ENCODE measurements around the gene TSC22D4.

Gene TSC22D4

DNA sequence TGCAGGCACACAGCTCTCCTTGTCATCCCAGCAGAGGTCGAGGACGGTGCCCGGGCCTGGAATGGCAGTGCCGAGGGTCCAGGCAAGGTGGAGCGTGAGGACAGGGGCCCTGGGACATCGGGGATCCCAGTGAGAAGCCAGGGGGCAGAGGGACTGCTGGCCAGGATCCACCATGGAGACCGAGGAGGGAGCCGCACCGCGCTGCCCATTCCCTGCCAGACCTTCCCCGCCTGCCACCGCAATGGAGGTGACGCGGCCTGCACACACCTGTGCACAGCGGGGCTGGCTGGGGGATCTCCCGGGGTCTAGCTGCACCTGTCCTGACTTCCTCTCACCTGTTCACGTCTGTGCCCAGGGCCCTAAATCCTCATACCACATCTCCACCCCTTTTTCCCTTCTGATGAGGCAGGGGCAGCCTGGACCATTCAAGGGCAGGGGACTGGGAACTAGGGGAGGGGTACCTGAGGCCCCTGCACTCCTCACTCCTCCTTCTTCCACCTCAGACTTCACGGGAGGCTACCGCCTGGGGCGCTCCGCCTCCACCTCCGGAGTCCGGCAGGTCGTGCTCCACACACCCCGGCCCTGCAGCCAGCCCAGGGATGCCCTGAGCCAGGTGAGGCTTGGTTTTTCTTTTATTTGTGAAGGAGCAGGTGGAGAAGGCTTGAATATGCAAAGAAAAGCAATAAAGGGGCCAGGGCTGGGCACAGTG, 11.6 kb upstream of the TSC22D4 start:
- H2AFZ ChIP-seq, result no peak overlapping the region
- H3K9me3 ChIP-seq (ENCODE audit: control insufficient read depth, low read length), result no peaks in the 10 kb centered on the region
- H3K27ac ChIP-seq, result no peak overlapping the region
- H3K36me3 ChIP-seq (ENCODE audit: control insufficient read depth, insufficient read depth, low read length), result no peaks in the 10 kb centered on the region
- H3K79me2 ChIP-seq, result no peaks in the 10 kb centered on the region
- no peak overlapping the region for H3K9ac ChIP-seq
- no peaks in the 10 kb centered on the region for H3K27me3 ChIP-seq (ENCODE audit: control insufficient read depth, insufficient read depth, low read length)
- H3K4me3 ChIP-seq (ENCODE audit: low read depth, low read length), result no peak overlapping the region
- no peaks in the 10 kb centered on the region for H3K4me1 ChIP-seq
- TF ChIP-seq, protein P1, sequence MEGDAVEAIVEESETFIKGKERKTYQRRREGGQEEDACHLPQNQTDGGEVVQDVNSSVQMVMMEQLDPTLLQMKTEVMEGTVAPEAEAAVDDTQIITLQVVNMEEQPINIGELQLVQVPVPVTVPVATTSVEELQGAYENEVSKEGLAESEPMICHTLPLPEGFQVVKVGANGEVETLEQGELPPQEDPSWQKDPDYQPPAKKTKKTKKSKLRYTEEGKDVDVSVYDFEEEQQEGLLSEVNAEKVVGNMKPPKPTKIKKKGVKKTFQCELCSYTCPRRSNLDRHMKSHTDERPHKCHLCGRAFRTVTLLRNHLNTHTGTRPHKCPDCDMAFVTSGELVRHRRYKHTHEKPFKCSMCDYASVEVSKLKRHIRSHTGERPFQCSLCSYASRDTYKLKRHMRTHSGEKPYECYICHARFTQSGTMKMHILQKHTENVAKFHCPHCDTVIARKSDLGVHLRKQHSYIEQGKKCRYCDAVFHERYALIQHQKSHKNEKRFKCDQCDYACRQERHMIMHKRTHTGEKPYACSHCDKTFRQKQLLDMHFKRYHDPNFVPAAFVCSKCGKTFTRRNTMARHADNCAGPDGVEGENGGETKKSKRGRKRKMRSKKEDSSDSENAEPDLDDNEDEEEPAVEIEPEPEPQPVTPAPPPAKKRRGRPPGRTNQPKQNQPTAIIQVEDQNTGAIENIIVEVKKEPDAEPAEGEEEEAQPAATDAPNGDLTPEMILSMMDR (IDR thresholded peaks at IDR 0.05), result no peak
- no peak overlapping the region for H3K4me2 ChIP-seq (ENCODE audit: low read length)

DNA sequence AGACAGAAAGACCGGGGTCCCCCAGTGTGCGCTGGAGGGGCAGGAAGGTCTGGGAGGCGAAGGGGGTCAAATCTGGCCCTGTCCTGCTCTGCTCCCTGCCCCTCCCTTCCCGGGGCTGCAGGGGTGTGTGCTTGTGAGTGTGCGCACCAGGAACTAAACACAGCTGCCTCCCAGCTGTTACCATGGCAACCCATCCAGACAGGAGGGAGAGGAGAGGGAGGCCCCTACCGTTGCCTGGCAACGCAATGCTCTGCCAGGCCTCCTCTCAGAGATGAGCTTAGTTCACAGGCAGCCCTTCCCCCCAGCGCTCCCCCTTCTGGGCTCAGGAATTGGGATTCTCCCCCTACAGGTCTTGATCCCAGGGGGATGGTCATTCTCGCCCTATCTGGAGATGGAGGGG, 10.8 kb upstream of the TSC22D4 start:
- H3K79me2 ChIP-seq, result no peaks in the 10 kb centered on the region
- H3K4me1 ChIP-seq, result no peaks in the 10 kb centered on the region
- no peak overlapping the region for H3K4me3 ChIP-seq (ENCODE audit: low read depth, low read length)
- no peaks in the 10 kb centered on the region for H3K36me3 ChIP-seq (ENCODE audit: control insufficient read depth, insufficient read depth, low read length)
- H3K4me2 ChIP-seq (ENCODE audit: low read length), result no peak overlapping the region
- no peak overlapping the region for H2AFZ ChIP-seq
- no peaks in the 10 kb centered on the region for H3K27me3 ChIP-seq (ENCODE audit: control insufficient read depth, insufficient read depth, low read length)
- H3K27ac ChIP-seq, result no peak overlapping the region
- TF ChIP-seq, protein P1 (IDR thresholded peaks at IDR 0.05), result no peak
- H3K9me3 ChIP-seq (ENCODE audit: control insufficient read depth, low read length), result no peaks in the 10 kb centered on the region
- no peak overlapping the region for H3K9ac ChIP-seq

DNA sequence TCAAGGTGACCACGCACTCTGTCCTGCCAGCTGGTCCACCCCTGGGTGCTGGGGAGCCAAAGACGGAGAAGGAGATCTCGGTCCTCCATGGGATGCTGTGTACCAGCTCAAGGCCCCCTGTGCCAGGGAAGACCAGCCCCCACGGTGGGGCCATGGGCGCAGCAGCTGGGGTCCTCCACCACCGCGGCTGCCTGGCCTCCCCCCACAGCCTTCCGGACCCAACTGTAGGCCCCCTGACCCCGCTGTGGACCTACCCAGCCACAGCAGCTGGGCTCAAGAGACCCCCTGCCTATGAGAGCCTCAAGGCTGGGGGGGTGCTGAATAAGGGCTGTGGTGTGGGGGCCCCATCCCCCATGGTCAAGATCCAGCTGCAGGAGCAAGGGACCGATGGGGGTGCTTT, 10.1 kb upstream of the TSC22D4 start:
- Histone ChIP-seq H3K79me2 (no peaks in the 10 kb centered on the region), H3K9me3 (ENCODE audit: control insufficient read depth, low read length) (no peaks in the 10 kb centered on the region), H3K36me3 (ENCODE audit: control insufficient read depth, insufficient read depth, low read length) (no peaks in the 10 kb centered on the region), H2AFZ (no peak overlapping the region), H3K27ac (no peak overlapping the region), H3K9ac (no peak overlapping the region), H3K4me3 (ENCODE audit: low read depth, low read length) (no peak overlapping the region), H3K4me1 (no peaks in the 10 kb centered on the region), H3K4me2 (ENCODE audit: low read length) (no peak overlapping the region), H3K27me3 (ENCODE audit: control insufficient read depth, insufficient read depth, low read length) (no peaks in the 10 kb centered on the region)
- TF ChIP-seq, protein P1 (IDR thresholded peaks at IDR 0.05), result no peak

GRCh38 chr7:100488333-100489095, 9.5 kb upstream of the TSC22D4 start:
- Histone ChIP-seq H3K27ac (no peak overlapping the region), H3K4me3 (ENCODE audit: low read depth, low read length) (no peak overlapping the region), H3K79me2 (no peaks in the 10 kb centered on the region), H3K4me1 (no peaks in the 10 kb centered on the region), H3K9ac (no peak overlapping the region), H2AFZ (no peak overlapping the region), H3K27me3 (ENCODE audit: control insufficient read depth, insufficient read depth, low read length) (no peaks in the 10 kb centered on the region), H3K36me3 (ENCODE audit: control insufficient read depth, insufficient read depth, low read length) (no peaks in the 10 kb centered on the region), H3K9me3 (ENCODE audit: control insufficient read depth, low read length) (no peaks in the 10 kb centered on the region), H3K4me2 (ENCODE audit: low read length) (no peak overlapping the region)
- TF ChIP-seq, protein P1 (IDR thresholded peaks at IDR 0.05), result no peak

All from parathyroid adenoma (tissue), 2 donors.